GM21381 (cell line): Measurements from ENCODE around the gene PLXNB2.
"Not testable (repeated sequence)": the region's sequence is repeated elsewhere in the genome, so short reads cannot be mapped to it uniquely, and the experiment has no call there.

Experiments
- ATAC-seq: cut with Tn5 transposase; IDR thresholded peaks from one replicate; pipeline ENCODE4 v1.9.1; 2021; ENCODE audit warnings: mild to moderate bottlenecking, moderate library complexity; ENCODE audit not compliant: unreplicated experiment

The PLXNB2 gene

DNA sequence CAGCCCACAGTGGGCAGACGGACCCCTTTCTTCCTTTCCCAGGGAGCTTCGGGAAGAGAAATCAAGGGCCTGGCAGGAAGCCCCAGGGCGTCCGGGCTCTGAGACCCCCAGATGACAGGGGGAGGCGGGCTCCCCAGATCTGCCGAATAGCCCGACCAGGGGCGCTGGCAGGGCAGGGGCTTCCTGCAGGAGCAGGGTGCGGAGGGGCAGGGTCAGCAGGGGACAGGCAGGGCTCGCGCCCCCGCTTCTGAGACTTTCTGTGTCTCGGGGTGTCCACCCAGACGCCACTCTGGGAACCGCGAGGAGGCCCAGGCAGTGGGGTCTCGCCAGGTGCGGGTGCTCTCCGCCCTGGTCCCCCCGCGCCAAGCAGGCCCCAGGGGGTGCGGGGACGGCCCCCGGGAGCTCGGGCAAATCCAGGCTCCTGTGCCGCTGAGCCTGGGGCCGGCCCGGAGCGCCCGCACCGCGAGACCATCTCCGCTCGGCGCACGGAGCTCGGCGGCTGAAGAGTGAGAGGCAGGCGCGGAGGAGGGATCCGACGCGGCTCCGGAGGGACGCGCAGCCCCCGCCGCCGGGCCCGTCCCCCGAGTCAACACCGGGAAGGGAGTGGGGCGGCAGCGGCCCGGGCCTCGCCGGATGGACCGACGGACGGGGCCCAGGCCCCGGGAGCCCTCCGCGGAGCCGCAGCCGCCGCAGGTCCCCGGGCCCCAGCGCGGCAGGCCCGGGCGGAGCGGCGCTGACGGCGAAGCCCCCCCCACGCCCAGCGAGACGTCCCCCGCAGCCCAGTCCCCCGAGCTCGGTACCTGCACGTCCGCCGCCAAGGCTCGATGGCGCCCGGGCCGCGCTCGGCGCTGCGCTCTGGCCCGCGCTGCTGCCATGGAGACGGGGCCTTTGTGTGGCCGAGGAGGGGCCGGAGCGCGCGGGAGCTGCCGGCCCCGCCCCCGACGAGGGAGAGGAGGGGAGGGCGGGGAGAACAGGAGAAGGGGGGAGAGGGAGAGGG lies at the start of gene PLXNB2:
TSS of gene PLXNB2 (minus strand) at position 894 of the 997 bp plus-strand sequence. CDS start 17,062 bp downstream, outside the sequence.
- ATAC-seq = no peak

DNA sequence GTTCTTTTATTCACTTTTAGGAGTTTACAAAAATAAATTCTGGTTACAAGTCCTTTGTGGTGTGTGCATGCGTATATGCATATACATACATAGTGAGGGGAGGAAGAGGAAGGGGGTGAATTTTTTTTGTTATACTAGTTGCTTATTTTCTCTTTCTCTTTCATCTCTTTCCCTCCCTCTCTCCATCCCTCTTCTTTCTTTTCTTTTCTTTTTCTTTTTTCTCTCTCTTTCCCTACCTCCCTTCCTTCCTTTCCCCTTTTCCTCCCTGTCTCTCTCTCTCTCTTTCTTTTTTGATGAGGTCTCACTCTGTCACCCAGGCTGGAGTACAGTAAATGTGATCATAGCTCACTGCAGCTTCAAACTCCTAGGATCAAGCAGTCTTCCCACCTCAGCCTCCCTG lies 49.8 kb upstream of the PLXNB2 start:
- ATAC-seq = no peak

- ATAC-seq = no peak
Observed at GRCh38 chr22:50356186-50356585, 48.7 kb upstream of the PLXNB2 start.

DNA sequence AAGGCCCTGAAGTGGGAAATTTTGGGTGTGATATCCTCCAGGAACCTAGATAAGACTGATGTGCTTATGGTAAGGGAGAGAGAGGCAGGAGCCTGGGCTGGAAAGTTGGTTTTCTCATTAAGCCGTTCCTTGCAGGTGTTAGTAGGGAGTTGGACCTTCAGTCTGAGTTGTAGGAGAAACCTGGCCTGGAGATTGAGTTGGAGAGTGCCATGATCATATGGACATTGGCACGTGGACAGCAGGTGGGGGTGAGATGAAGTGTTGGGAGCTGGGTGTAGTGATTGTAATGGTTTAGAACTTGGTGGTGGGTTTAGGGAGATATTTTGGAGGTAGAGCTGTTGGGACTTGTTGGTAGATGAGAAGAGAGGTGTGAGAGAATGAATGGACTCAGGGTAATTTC lies 40.6 kb upstream of the PLXNB2 start:
- ATAC-seq = no peak

- ATAC-seq = no peak
Observed at GRCh38 chr22:50347157-50347556, 39.7 kb upstream of the PLXNB2 start.

- no peak for ATAC-seq
Observed at GRCh38 chr22:50346470-50346869, 39.0 kb upstream of the PLXNB2 start.

- no peak for ATAC-seq
Observed at GRCh38 chr22:50343541-50343935, 36.1 kb upstream of the PLXNB2 start.

GRCh38 chr22:50342651-50343540 lies 35.5 kb upstream of the PLXNB2 start, which contains the start of gene PPP6R2:
TSS of gene PPP6R2 (plus strand) at chr22:50343327. CDS start at chr22:50393909, 50,582 bp downstream.
- ATAC-seq = peak; percentile 63

- peak; percentile 59 for ATAC-seq
Observed at GRCh38 chr22:50341977-50342650, 34.7 kb upstream of the PLXNB2 start.

DNA sequence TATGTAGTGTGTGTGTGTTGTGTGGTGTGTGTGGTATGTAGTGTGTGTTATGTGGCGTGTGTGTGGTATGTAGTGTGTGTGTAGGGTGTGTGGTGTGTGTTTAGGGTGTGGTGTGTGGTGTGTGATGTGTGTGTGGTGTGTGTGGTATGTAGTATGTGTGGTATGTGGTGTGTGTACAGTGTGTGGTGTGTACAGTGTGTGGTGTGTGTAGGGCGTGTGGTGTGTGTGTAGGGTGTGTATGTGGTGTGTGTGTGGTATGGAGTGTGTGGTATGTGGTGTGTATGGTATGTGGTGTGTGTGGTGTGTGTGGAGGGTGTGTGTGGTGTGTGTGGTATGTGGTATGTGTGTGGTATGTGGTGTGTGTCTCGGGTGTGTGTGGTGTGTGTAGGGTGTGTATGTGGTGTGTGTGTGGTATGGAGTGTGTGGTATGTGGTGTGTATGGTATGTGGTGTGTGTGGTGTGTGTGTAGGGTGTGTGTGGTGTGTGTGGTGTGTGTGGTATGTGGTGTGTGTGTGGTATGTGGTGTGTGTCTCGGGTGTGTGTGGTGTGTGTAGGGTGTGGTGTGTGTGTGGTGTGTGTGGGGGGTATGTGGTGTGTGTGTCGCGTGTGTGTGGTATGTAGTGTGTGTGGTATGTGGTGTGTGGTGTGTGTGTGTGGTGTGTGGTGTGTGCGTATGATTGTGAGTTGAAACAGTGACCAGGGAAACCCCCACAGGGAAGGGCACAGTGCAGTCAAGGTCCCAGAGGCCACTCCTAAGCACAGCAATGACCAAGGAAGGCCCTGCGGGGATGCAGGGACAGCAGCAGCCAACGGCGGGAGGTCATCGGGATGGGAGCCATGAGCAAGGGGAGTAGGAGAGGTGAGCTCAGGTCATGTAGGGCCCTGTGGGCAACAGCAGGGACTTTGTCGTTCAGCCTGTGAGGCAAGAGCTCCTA lies 32.8 kb upstream of the PLXNB2 start:
- no peak for ATAC-seq

DNA sequence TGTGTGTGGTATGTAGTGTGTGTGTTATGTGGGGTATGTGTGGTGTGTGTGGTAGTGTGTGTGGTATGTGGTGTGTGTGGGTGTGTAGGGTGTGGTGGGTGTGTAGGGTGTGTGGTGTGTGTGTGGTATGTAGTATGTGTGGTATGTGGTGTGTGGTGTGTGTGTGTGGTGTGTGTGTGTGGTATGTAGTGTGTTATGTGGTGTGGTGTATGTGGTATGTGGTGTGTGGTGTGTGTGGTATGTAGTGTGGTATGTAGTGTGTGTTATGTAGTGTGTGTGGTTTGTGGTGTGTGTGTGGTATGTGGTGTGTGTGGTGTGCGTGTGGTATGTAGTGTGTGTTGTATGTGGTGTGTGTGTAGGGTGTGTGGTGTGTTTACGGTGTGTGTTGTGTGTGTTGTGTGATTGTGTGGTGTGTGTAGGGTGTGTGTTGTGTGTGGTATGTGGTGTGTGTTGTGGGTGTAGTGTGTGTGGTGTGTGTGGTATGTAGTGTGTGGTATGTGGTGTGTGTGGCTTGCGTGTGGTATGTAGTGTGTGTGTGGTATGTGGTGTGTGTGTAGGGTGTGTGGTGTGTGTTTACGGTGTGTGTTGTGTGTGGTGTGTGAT lies 31.5 kb upstream of the PLXNB2 start:
- ATAC-seq = no peak

- ATAC-seq = no peak
Observed at GRCh38 chr22:50338042-50338573, 30.7 kb upstream of the PLXNB2 start.

- ATAC-seq = no peak
Observed at GRCh38 chr22:50337262-50338041, 30.0 kb upstream of the PLXNB2 start.

GRCh38 chr22:50334433-50334832 lies 27.0 kb upstream of the PLXNB2 start:
- ATAC-seq = not testable (repeated sequence)

DNA sequence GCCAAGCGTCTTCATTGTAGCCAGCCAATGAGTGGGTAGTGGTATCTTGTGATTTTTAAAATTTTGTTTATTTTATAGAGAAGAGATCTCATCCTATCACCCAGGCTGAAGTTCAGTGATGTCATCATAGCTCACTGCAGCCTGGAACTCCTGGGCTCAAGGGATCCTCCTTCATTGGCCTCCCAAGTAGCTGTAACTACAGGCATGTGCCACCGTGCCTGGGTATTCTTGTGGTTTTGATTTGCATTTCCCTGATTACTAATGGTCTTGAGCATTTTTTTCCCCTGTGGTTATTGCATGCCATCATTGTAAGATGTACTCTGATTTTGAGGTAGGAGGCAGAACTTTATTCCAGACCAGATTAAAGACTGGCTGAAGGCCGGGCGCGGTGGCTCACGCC lies 21.8 kb upstream of the PLXNB2 start:
- ATAC-seq = no peak

- no peak for ATAC-seq
Observed at GRCh38 chr22:50327711-50328019, 20.2 kb upstream of the PLXNB2 start.

GRCh38 chr22:50326956-50327710 lies 19.7 kb upstream of the PLXNB2 start, which contains the start of gene DENND6B:
TSS of gene DENND6B (minus strand) at chr22:50327012. CDS start at chr22:50326988, 24 bp downstream.
- ATAC-seq = peak; percentile 91
